Gastroesophageal sphincter (tissue), 3 donors: Measurements from ENCODE around the gene BCAS3.

Experiments used
- EP300 ChIP-seq: sonication (generic); formaldehyde crosslinking; IDR thresholded peaks from one replicate; pipeline ENCODE4 v1.6.1; 2017; ENCODE audit warnings: antibody characterized with exemption, mild to moderate bottlenecking
- POLR2A ChIP-seq, 2 donors: fragments of 450-650 bp; IDR thresholded peaks; one replicate each; pipeline ENCODE4 v1.6.1; 2017; ENCODE audit warnings: antibody characterized with exemption in 2 of 2, mild to moderate bottlenecking in 2 of 2, moderate library complexity in 1 of 2
- POLR2AphosphoS5 ChIP-seq: sonication (generic); formaldehyde crosslinking; IDR thresholded peaks from one replicate; pipeline ENCODE4 v1.6.1; 2017; ENCODE audit warnings: antibody characterized with exemption
- TF ChIP-seq, protein P1 (sequence below), 4 experiments: fragments of 200-600 bp in 2 of 4; fragments of 450-650 bp in 2 of 4; sonication (generic) in 1 of 4; IDR thresholded peaks; one replicate each; pipeline ENCODE4 v1.5.1; 2017 to 2019; ENCODE audit warnings: antibody characterized with exemption in 4 of 4, mild to moderate bottlenecking in 2 of 4, moderate library complexity in 2 of 4

DNA sequence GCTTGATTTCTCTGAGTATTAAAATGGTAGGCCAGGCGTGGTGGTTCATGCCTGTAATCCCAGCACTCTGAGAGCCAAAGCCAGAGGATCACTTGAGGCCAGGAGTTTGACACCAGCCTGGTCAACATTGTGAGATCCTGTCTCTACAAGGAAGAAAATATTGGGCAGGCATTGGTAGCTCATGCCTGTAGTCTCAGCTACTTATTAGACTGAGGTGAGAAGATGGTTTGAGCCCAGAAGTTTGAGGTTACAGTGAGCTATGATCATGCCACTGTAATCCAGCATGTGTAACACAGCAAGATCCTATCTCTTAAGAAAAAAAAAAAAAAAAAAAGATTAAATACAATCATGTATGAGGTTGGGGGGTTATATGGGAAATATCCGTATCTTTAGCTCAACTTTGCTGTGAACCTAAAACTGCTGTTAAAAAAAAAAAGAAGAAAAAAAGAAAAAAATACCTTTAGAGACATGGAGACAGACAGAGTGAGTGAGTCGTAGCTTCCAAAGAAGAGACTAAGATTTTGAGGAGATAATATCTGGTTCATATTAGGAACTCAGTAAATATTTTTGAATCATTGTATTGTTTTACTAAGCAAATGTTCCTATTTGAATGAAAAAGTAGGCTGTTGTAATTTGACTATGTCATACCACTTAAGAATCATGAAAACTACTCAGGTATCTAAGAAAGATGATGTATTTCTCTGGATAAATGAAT is 396.3 kb downstream of the BCAS3 start:
- no peak for TF ChIP-seq POLR2AphosphoS5
- no peak for TF ChIP-seq POLR2A (IDR thresholded peaks at IDR 0.05)
- TF ChIP-seq, protein P1, sequence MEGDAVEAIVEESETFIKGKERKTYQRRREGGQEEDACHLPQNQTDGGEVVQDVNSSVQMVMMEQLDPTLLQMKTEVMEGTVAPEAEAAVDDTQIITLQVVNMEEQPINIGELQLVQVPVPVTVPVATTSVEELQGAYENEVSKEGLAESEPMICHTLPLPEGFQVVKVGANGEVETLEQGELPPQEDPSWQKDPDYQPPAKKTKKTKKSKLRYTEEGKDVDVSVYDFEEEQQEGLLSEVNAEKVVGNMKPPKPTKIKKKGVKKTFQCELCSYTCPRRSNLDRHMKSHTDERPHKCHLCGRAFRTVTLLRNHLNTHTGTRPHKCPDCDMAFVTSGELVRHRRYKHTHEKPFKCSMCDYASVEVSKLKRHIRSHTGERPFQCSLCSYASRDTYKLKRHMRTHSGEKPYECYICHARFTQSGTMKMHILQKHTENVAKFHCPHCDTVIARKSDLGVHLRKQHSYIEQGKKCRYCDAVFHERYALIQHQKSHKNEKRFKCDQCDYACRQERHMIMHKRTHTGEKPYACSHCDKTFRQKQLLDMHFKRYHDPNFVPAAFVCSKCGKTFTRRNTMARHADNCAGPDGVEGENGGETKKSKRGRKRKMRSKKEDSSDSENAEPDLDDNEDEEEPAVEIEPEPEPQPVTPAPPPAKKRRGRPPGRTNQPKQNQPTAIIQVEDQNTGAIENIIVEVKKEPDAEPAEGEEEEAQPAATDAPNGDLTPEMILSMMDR (IDR thresholded peaks at IDR 0.05) = no peak
- no peak for TF ChIP-seq EP300
